GM18520 (cell line): ENCODE results near the gene DNAJA1.
"Not testable (repeated sequence)": the region's sequence is repeated elsewhere in the genome, so short reads cannot be mapped to it uniquely, and the experiment has no call there.

Source experiments
- ATAC-seq: cut with Tn5 transposase; IDR thresholded peaks from one replicate; pipeline ENCODE4 v1.9.1; 2021; ENCODE audit not compliant: unreplicated experiment

DNAJA1 gene

DNA sequence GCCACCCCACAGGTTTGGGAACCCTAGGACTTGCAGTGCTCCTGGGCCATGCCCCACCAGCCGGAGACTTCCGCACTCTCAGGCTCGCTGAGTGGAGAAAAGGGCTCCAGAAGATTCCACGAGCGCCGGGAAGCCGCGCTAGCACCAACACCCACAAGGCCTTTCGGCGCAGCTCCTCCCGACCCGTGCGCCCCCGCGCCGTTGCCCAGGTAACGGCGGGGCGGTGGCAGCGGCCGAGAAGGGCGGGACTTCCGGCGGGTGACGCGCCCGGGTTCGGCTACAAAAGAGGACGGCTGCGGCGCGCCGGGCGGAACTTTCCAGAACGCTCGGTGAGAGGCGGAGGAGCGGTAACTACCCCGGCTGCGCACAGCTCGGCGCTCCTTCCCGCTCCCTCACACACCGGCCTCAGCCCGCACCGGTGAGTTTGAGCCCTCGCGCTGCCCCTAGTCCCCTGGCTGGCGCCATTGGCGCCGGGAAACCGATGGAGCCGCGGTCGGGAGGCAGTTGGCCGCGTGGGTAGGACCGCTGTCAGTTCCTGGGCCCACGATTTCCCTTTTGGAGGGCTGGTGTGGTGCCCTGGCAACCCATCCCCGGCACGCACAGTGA lies at the start of gene DNAJA1:
TSS of gene DNAJA1 (plus strand) at position 308 of the 606 bp plus-strand sequence. CDS start 1,212 bp downstream, outside the sequence.
- ATAC-seq, result peak; percentile 85

GRCh38 chr9:32978051-32978450 lies 47.0 kb upstream of the DNAJA1 start:
- ATAC-seq, result no peak

DNA sequence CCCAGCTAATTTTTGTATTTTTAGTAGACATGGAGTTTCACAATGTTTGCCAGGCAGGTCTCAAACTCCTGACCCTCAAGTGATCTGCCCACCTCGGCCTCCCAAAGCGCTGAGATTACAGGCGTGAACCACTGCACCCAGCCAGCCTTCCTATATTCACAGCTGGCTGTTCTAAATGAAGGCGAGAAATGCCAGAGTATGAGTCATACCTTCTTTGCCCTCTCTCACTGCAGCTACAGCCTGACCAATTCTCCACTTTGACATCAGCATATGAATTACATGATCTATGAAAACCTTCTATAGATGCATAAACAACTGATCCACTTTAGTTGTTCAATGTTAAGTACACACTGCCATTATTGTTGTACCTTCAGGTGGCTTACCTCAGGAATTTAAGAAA lies 38.1 kb upstream of the DNAJA1 start:
- ATAC-seq, result no peak

- ATAC-seq, result no peak
Measured at GRCh38 chr9:32989660-32990059, 35.4 kb upstream of the DNAJA1 start.

DNA sequence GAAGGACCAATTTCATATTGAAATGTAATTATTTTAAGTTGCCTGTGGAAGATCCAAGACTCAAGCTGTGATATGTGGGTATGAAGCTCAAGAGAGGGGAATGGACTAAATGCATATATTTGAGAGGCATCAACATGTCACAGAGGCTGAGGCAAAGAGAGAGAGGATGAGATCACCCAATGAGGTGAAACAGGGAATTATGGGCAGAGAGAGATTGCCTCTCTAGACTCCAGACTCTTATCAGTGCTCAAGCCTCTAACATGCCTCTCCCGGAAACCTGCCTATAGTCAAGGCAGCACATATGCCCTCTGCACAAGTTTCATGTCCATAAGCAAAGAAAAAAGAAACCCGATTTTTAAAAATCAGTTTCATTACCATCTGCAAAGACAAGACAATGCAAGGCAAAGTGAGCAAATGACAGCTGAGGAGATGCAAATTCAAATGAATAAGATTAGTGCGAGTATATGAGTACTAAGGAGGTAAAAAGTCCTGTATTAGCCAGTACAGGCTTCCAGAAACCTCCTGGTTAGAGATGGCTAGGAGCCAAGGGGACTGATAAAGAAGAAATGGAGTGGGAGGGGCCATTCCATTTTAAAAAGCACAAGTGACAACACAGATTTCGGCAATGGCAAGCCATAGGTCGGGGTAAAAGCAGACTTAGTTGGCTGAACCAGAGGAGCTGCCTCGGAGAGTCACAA lies 33.0 kb upstream of the DNAJA1 start:
- no peak for ATAC-seq

DNA sequence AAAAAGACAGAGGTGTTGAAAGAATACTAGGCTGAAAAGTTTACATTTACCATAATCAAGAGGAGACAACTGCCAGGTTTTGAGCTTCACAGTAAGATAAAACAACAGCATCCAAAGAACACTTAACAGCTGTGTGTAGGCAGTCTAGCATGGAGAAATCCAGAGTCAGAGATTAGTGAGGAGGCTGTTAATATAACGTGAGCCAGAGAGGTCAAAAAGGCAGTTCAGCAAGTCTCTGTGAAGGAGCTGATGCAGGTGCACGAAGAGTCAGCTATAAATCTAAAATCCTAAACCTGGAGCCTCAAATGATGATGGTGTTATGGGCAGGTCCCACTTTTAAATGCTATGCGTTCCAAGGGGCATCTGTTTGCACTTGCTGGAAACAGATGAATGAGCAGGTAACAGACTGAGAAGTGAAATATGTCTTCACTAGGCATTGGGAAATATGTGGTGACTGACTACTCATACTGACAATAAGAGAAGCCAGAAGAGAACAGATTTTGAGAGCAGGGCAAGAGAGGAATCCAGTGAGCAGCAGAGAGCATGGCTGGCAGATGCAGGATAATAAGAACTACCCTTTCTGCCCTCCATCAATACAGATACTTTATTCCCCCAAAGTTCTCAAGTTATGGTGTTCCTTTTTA lies 32.4 kb upstream of the DNAJA1 start:
- ATAC-seq, result no peak

- not testable (repeated sequence) for ATAC-seq
Measured at GRCh38 chr9:33000682-33001055, 24.4 kb upstream of the DNAJA1 start.

DNA sequence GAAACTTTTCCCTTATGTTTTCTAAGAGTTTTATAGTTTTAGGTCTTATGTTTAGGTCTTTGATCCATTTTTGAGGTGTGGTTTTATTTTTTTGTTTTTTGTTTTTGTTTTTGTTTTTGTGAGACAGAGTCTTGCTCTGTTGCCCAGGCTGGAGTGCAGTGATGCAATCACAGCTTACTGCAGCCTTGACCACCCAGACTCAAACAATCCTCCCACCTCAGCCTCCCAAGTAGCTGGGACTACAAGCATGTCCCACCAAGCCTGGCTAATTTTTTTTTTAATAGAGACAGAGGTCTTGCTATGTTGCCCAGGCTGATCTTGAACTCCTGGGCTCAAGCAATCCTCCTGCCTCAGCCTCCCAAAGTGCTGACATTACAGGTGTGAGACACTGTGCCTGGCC lies 19.7 kb upstream of the DNAJA1 start:
- not testable (repeated sequence) for ATAC-seq

DNA sequence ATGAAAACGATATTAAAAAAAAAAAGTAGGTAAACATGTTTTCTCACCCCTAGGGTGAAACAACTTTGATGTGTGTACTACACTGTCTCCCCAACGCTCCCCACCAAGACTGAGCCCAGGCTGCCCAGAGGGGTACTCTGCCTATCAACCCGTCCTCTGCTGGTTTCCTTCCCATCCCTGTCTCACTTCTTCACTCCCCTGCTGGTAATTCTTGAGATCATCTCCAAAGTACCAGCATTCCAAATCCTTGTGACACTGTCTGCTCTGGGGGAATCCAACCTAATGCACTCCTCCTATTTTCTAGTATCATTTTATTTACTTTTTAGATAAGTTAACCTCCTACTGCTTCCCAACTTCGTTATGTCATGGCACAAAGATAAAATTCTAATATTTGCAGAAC lies 17.3 kb upstream of the DNAJA1 start:
- no peak for ATAC-seq

DNA sequence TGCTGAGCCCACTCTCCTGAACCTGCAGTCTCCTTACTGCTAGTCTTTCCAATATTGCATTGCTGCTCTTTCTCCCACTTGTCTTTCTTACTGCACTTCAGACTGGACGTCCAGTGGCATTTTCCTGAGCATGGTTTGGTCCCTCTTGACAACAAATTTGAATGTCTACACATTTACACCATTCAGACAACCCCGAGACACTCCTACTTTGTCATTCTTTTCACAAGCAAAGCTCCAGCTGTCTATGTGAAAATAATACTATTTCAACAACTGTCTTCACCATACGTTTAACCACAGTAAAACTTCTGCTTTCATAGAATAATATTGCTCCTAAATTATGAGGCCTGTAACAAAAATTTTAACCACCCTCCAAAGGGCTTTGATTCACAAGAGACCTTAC lies 13.2 kb upstream of the DNAJA1 start:
- ATAC-seq, result no peak

DNA sequence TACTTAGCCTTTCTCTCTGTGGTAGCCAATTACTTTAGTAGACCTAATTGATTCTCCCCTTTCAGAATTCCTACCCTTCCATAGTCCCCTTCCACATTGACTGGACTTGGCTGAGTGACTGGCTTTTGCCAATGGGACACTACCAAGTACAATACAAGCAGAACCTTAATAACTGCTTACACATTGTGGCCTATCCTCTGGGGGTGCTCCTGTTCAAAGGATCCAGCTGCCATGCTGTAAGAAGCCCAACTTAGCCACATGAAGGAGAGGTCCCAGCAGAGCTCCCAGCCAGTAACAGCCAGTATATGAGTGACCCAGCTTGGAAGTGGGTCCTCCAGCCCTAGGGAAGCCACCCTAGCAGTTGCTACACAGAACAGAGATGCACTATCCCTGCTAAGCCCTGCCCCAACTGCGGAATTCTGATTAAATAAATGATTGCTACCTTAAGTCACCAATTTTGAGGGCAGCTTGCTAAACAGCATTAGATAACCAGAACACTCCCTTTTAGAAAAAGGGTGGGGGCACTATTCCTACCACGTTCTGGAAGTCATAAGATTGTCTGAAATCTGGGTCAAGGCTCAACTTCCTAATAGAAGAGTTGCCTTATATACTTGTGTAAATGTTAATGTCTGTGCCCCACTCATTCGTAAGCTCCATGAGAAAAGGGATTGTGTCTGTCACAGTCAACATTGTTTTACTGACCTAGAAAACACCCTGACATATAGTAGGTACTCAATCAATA lies 12.6 kb upstream of the DNAJA1 start:
- ATAC-seq, result no peak

GRCh38 chr9:33013962-33014664 lies 11.0 kb upstream of the DNAJA1 start:
- ATAC-seq, result no peak

GRCh38 chr9:33014665-33015014 lies 10.4 kb upstream of the DNAJA1 start:
- no peak for ATAC-seq

DNA sequence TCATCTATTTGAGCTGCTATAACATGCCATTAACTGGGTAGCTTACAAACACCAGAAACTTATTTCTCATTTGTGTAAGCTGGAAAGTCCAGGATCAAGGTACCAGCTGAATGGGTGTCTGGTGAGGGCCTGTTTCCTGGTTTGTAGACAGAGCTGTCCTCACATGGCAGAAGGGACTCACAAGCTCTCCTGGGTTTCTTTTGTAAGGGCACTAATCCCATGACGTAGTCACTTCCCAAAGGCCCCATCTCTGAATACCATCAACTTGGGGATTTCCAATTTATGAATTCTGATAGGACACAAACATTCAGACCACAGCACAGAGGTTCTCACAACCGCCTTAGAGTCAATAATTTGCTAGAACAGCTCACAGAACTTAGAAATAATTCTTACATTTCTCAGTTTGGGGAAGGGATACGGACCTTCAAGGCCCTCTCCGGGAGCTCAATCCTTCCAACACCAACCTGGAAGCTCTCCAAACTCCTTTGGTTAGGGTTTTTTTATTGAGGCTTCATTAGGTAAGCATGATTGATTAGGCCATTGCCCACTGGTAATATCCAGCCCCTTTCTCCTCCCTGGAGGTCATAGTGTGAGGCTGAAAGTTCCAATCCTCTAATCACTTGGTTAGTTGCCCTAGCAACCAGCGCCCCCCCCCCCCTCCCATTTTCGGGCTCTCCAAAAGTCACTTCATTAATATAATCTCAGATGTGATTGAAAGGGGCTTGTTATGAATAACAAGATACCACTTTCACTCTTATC lies 7.6 kb upstream of the DNAJA1 start:
- ATAC-seq, result peak; percentile 28

DNA sequence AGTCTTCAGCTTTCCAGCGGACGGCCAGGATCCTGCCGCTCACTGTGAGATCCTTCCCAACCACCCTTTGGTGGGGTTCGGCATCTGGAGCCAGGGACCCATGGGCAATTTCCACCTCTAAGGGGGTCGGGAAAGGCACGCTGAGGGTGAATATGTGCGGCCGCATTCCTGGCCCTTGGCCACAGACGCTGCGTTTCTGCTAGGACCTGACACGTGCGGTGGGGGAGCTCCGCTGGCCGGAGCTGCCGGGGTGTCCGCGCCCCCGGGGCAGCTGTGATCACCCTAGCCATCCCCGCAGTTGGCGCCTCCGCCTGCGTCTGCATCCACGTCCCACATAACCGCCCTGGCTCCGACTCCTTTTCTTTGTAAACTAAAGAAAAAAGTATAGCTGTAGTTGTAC lies 5.3 kb upstream of the DNAJA1 start:
- ATAC-seq, result no peak

GRCh38 chr9:33022303-33022702 lies 2.8 kb upstream of the DNAJA1 start:
- ATAC-seq, result no peak

DNA sequence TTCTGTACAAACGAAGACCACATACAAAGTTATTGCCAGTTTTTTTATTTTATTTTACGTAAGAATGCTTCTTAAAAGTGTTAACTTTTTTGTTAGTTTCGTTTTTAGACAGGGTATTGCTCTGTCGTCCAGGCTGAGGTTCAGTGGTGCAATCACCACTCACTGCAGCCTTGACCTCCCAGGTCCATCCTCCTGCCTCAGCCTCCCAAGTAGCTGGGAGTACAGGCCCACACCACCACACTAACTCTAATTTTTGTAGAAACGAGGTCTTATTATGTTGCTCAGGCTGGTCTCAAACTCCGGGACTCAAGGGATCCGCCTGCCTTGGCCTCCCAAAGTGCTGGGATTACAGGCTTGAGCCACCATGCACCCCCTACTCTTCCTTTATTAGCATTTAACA lies 2.3 kb upstream of the DNAJA1 start:
- no peak for ATAC-seq

GRCh38 chr9:33023661-33024060 lies 1.4 kb upstream of the DNAJA1 start:
- ATAC-seq, result no peak

DNA sequence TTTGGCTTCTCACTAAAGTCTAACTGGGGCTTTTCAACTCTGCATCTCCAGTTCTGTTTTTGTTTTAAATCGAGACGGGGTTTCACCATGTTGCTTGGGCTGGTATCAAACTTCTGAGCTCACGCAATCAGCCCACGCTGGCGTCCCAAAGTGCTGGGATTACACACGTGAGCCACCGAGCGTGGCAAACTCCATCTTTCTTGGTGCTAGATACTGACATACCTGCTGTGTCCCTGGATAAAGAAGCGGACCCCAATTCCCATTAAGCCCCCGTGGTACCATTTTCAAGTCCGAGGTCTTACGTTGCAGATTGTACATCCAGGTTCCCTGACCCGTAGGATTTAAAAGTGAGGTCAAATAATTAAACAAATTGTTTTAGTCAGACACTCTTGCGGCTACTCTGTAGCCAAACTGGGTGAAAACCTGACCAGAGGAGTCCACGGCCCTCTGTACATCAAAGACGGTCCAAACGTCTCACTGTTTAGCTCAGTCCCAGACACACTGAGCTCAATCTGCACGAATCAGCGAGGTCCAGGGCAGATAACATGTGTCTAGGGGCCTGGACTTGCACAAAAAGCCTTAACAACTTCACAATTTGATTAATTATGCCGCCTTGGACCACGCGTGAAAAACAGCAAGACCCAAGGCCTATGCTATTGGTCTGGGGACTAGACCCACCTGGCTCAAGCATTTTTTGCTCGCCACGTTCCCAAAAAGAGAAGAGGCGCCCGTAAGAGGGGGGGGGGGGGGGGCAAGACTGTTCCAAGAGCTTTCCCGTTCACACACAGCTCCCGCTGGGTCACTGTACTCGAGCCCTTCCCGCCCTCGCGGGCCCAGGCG lies 727 bp upstream of the DNAJA1 start:
- ATAC-seq, result no peak
